Activated CD4-positive, alpha-beta memory T cell treated with anti-CD3 and anti-CD28 coated beads, Interleukin-2, amount 10 ng/mL, durations not matched to agents 7 days and 5 days (primary cell): ENCODE measurements around the gene HOXB8. TPM values are rescaled to one million over a fixed set of nuclear protein-coding genes. Genes with fewer than 3 reads are reported as not detected.

Source experiments
- CTCF ChIA-PET: fragments of 350-600 bp; sonication (Branson Sonifier 250); formaldehyde crosslinking; loops from one replicate; lab custom pipeline; 2021; ENCODE audit warnings: antibody characterized with exemption, inconsistent platforms; lab: Charles Lee
- POLR2A ChIA-PET: fragments of 350-600 bp; sonication (Branson Sonifier 250); formaldehyde crosslinking; loops from one replicate; lab custom pipeline; 2021; ENCODE audit warnings: antibody characterized with exemption; lab: Charles Lee
- DNase-seq: peaks from one replicate; pipeline ENCODE4 v3.0.0-alpha.2; 2020
- H3K27ac Mint-ChIP-seq: one replicate; pipeline ENCODE4 v1.8.0; 2021; ENCODE audit warnings: mild to moderate bottlenecking, mixed read lengths
- H3K27me3 Mint-ChIP-seq: one replicate; pipeline ENCODE4 v1.8.0; 2021; ENCODE audit warnings: mixed read lengths
- H3K36me3 Mint-ChIP-seq: one replicate; pipeline ENCODE4 v1.8.0; 2021; ENCODE audit warnings: low read depth, mixed read lengths
- H3K4me1 Mint-ChIP-seq: one replicate; pipeline ENCODE4 v1.8.0; 2021; ENCODE audit warnings: mixed read lengths
- H3K4me3 Mint-ChIP-seq: one replicate; pipeline ENCODE4 v1.8.0; 2021; ENCODE audit warnings: mild to moderate bottlenecking, mixed read lengths
- H3K9me3 Mint-ChIP-seq: one replicate; pipeline ENCODE4 v1.8.0; 2021; ENCODE audit warnings: mixed read lengths
- total RNA-seq, 2 experiments: library from RNA; stranded (reverse); gene quantifications; one replicate each; pipeline ENCODE4 v1.2.3, GENCODE V29; 2021

HOXB8 gene
- total RNA-seq, result not detected

DNA sequence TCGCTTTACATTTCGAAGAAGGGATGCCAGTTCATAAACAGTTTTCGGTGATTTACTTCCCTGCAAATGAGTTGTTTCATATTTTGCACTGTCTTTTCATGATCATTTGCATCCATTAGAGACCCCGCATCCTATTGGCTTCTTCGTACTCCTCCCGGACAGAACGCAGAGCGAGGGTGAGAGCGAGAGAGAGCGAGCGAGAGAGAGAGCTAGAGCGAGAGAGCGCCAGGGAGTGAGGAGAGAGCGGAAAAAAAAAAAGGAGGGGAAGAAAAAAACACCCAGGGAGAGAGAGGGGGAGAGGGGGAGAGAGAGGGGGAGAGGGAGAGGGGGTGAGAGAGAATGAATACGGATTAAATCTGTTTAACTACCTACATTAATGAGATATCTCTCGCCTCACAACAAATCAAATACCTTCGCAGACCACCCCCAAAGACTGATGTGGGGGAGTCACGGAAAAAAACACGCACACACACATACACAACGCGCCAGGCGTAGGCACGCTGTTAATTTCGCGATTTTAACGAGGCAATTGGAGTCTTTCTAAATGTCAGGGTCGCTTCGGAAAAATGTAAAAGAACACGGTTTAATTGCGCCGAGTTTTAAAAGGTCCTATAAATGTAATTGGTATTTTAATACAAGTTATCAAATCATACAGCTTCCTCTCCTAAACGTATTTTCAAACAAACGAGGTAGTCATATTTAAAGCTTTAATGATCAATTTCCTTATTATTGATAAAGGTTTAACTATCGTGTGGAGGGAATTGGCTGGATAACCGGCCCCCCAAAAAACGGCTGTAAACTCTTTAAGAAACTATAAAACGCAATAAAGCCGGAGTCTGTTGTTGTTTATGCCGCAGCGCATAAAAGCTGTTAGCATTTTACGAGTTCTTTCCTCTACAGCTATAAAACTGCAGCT is at the start of gene HOXB8:
TSS of gene HOXB8 (minus strand) at position 246 of the 916 bp plus-strand sequence. CDS start 588 bp downstream, outside the sequence.
- Mint-ChIP-seq H3K4me3 (peak within 1 kb of the TSS; percentile 35), H3K36me3 (peaks cover 9% of the 10 kb centered on the region), H3K27me3 (peaks cover 84% of the 10 kb centered on the region), H3K4me1 (peaks cover 54% of the 10 kb centered on the region), H3K9me3 (no peaks in the 10 kb centered on the region), H3K27ac (peak within 1 kb of the TSS; percentile 62)
- ChIA-PET POLR2A (interaction anchor here (0.8 to 1.4 kb wide), 5 partner anchors 8 to 22 kb away, joined by 3 to 5 read pairs (median 3); no protein-coding TSS in a partner anchor), CTCF (interaction anchor here (0.8 to 1.3 kb wide), 7 partner anchors 21 to 353 kb away, joined by 3 to 5 read pairs (median 3); partner anchors contain the start of genes HOXB5 and PRAC2)
- no peak for DNase-seq

GRCh38 chr17:48663134-48663924 is 48.2 kb upstream of the HOXB8 start:
- H3K4me1 Mint-ChIP-seq, result no peaks in the 10 kb centered on the region
- H3K36me3 Mint-ChIP-seq, result no peaks in the 10 kb centered on the region
- no peak for DNase-seq
- no peak overlapping the region for H3K27ac Mint-ChIP-seq
- CTCF ChIA-PET, result interaction anchor here (1.3 to 2.5 kb wide), 2 partner anchors 8 to 15 kb away, joined by 3 to 10 read pairs; no protein-coding TSS in a partner anchor
- POLR2A ChIA-PET, result no interaction called here
- H3K9me3 Mint-ChIP-seq, result no peaks in the 10 kb centered on the region
- peaks cover 29% of the 10 kb centered on the region for H3K27me3 Mint-ChIP-seq
- H3K4me3 Mint-ChIP-seq, result no peak overlapping the region

- peaks cover 33% of the 10 kb centered on the region for H3K27me3 Mint-ChIP-seq
- no peaks in the 10 kb centered on the region for H3K36me3 Mint-ChIP-seq
- ChIA-PET CTCF (interaction anchor here (1.1 to 1.5 kb wide), 4 partner anchors 19 to 229 kb away, joined by 3 to 9 read pairs (median 4); no protein-coding TSS in a partner anchor), POLR2A (no interaction called here)
- DNase-seq, result no peak
- peaks cover 11% of the 10 kb centered on the region for H3K4me1 Mint-ChIP-seq
- H3K9me3 Mint-ChIP-seq, result no peaks in the 10 kb centered on the region
- no peak overlapping the region for H3K4me3 Mint-ChIP-seq
- H3K27ac Mint-ChIP-seq, result no peak overlapping the region
Observed at GRCh38 chr17:48655913-48656312, 40.8 kb upstream of the HOXB8 start.

DNA sequence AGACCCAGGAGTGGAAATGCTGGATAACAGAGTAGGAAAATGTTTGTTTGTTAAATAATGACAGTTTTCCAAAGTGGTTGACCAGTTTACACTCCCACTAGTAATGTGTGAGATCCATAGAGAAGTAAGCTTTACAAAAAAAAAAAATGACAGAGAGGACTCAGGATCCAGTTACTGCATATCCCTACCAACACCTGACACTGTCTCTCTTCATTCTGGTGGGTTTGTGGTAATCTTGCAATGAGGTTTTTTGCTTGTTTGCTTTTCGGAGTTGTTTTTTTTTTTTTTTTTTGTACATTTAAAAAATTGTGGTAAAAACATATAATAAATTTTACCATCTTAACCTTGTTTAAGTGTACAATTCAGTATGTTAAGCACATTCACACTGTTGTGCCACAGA is 34.6 kb upstream of the HOXB8 start:
- Mint-ChIP-seq H3K27me3 (peaks cover 51% of the 10 kb centered on the region), H3K36me3 (no peaks in the 10 kb centered on the region), H3K4me3 (no peak overlapping the region), H3K27ac (no peak overlapping the region), H3K9me3 (no peaks in the 10 kb centered on the region), H3K4me1 (peaks cover 26% of the 10 kb centered on the region)
- no peak for DNase-seq
- ChIA-PET POLR2A (no interaction called here), CTCF (interaction anchor here (0.7 to 2.7 kb wide), 4 partner anchors 13 to 387 kb away, joined by 3 to 13 read pairs (median 4); no protein-coding TSS in a partner anchor)

- CTCF ChIA-PET, result interaction anchor here (0.6 to 2.7 kb wide), 4 partner anchors 11 to 1446 kb away, joined by 3 to 13 read pairs (median 4); no protein-coding TSS in a partner anchor
- no peak for DNase-seq
- peaks cover 65% of the 10 kb centered on the region for H3K27me3 Mint-ChIP-seq
- no peaks in the 10 kb centered on the region for H3K9me3 Mint-ChIP-seq
- peaks cover 26% of the 10 kb centered on the region for H3K4me1 Mint-ChIP-seq
- H3K27ac Mint-ChIP-seq, result no peak overlapping the region
- POLR2A ChIA-PET, result interaction anchor here (1.0 to 1.1 kb wide), 2 partner anchors 11 to 38 kb away, joined by 3 read pairs; no protein-coding TSS in a partner anchor
- H3K4me3 Mint-ChIP-seq, result peak overlapping the region; percentile 58
- no peaks in the 10 kb centered on the region for H3K36me3 Mint-ChIP-seq
Observed at GRCh38 chr17:48647963-48648245, 32.8 kb upstream of the HOXB8 start.

GRCh38 chr17:48647103-48647962 is 32.2 kb upstream of the HOXB8 start:
- Mint-ChIP-seq H3K4me3 (peak overlapping the region; percentile 76), H3K36me3 (no peaks in the 10 kb centered on the region), H3K4me1 (peaks cover 26% of the 10 kb centered on the region), H3K9me3 (no peaks in the 10 kb centered on the region), H3K27me3 (peaks cover 70% of the 10 kb centered on the region), H3K27ac (no peak overlapping the region)
- ChIA-PET POLR2A (interaction anchor here (1.1 kb wide), 1 partner anchor 37 kb away, joined by 3 read pairs; no protein-coding TSS in a partner anchor), CTCF (interaction anchor here (0.6 to 2.7 kb wide), 4 partner anchors 11 to 1447 kb away, joined by 3 to 13 read pairs (median 4); no protein-coding TSS in a partner anchor)
- no peak for DNase-seq

DNA sequence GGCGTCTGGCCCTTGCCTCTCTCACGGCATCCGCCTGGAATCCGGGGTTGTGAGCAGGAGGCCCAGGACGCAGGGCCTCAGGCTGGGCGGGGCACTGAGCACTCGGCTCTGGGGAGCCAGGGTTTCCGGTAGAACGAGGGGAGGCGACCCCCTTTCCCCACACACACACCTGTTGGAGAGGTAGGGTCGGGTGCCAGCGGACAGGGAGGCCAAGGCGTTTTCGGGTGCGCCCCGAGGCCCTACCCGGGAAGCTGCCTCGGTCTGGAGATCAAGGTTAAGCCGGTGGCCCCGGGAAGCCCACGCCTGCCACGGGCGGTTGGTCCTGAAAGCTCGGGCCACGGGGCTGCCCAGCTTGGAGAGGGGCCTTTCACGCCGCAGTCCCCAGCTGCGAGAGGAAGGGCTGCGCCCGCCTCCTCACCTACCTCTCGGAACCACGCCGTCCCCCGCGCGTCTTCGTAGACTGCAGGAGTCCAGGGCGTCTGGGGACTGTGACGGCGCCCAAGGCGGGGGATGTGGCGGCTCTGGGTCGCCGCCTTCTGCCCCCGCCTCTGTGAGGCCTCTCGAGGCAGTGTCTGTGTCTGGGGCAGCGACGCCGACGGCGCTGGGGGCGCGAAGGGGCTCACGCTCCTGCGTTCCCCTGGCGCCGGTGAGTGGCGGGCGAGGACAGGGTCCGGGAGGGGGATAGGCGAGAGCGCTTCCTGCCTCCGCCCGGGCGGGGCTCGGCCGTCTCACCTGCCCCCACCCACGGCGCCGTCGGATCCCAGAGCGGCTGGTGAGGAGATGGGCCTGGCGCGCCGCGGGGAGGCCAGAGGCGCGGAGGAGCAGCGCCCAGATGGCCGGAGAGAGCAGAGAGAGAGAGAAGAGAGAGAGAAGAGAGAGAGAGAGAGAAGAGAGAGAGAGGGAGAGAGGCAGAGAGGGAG is 31.4 kb upstream of the HOXB8 start:
- peak; percentile 31 for DNase-seq
- ChIA-PET POLR2A (no interaction called here), CTCF (interaction anchor here (1.0 kb wide), 1 partner anchor 10 kb away, joined by 4 read pairs; no protein-coding TSS in a partner anchor)
- Mint-ChIP-seq H3K4me1 (peaks cover 24% of the 10 kb centered on the region), H3K36me3 (no peaks in the 10 kb centered on the region), H3K4me3 (peak overlapping the region; percentile 76), H3K27ac (no peak overlapping the region), H3K27me3 (peaks cover 75% of the 10 kb centered on the region), H3K9me3 (no peaks in the 10 kb centered on the region)

- Mint-ChIP-seq H3K27ac (no peak overlapping the region), H3K9me3 (no peaks in the 10 kb centered on the region), H3K27me3 (peaks cover 81% of the 10 kb centered on the region), H3K4me3 (peak overlapping the region; percentile 76), H3K4me1 (peaks cover 26% of the 10 kb centered on the region), H3K36me3 (no peaks in the 10 kb centered on the region)
- ChIA-PET POLR2A (no interaction called here), CTCF (interaction anchor here (1.0 kb wide), 1 partner anchor 9 kb away, joined by 4 read pairs; no protein-coding TSS in a partner anchor)
- no peak for DNase-seq
Observed at GRCh38 chr17:48645639-48646182, 30.6 kb upstream of the HOXB8 start.

DNA sequence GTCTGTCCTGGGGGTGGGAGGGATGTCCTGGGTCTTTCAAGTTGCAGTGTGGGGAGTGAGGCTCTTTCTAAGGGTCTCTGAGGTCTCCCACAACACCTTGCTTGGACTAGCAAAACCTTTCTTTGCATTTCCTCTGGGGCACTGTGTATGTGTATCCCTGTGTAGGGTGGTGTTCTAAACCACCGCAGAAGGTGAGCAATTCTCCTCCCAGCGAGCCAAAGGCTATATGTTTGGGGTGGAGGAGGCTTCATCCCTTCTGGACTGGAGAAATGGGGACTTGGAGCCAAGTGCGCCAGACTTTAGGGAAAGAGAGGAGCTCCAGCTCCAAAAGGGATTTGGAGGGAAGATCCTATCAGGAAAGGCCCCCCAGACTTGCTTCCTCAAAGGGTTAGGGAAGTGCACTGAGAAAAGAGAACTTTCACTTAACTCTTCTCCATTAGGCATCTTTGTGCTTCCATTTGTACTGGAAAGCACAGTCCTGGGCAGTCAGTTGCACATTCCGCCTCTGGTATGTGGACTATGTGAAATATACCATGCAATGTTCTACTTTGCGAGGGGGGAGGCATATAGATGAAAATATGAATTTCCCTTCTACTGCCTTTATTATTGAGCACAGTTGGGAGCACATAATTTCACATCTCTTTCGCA is 29.9 kb upstream of the HOXB8 start:
- DNase-seq, result no peak
- ChIA-PET CTCF (no interaction called here), POLR2A (no interaction called here)
- H3K4me3 Mint-ChIP-seq, result no peak overlapping the region
- H3K27me3 Mint-ChIP-seq, result peaks cover 83% of the 10 kb centered on the region
- no peaks in the 10 kb centered on the region for H3K9me3 Mint-ChIP-seq
- H3K27ac Mint-ChIP-seq, result no peak overlapping the region
- peaks cover 26% of the 10 kb centered on the region for H3K4me1 Mint-ChIP-seq
- no peaks in the 10 kb centered on the region for H3K36me3 Mint-ChIP-seq

DNA sequence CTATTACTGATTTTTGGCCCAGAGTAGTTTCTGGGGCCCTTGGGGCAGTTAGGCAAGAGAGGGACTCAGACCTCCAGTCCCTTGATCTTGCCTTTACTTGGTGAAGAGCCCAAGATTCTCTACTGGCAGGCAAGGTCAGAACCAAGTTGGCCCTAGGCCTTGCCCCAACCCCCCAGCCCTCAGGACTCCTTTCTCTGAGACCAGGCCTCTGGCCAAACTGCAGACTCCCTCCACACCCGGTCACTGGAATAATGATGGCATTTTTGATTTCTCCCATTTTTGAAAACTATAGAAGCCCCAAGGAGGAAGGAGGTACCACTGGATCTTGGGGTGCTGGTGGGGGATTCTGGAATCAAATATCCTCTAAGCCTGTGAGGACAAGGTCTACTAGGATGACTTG is 29.1 kb upstream of the HOXB8 start:
- Mint-ChIP-seq H3K9me3 (no peaks in the 10 kb centered on the region), H3K27ac (no peak overlapping the region), H3K4me3 (no peak overlapping the region), H3K36me3 (no peaks in the 10 kb centered on the region), H3K27me3 (peaks cover 85% of the 10 kb centered on the region), H3K4me1 (peaks cover 26% of the 10 kb centered on the region)
- ChIA-PET POLR2A (no interaction called here), CTCF (no interaction called here)
- no peak for DNase-seq

GRCh38 chr17:48643697-48644012 is 28.6 kb upstream of the HOXB8 start:
- Mint-ChIP-seq H3K9me3 (no peaks in the 10 kb centered on the region), H3K4me1 (peaks cover 26% of the 10 kb centered on the region), H3K27ac (no peak overlapping the region), H3K4me3 (no peak overlapping the region), H3K27me3 (peaks cover 89% of the 10 kb centered on the region), H3K36me3 (no peaks in the 10 kb centered on the region)
- POLR2A ChIA-PET, result no interaction called here
- CTCF ChIA-PET, result no interaction called here
- DNase-seq, result no peak
